ENCODE measurements around the gene FBXW11. TPM values are rescaled to one million over a fixed set of nuclear protein-coding genes. Genes with fewer than 3 reads are reported as not detected.

The FBXW11 gene
- total and polyA plus RNA-seq, 10 of the 15 experiments (the other 5 are each of a cell fraction or from before 2014, with no cell fraction given), result 4.3 to 61.5 (median 40.0) TPM

- ChIA-PET RAD21 (ENCODE audit: unreplicated experiment) (interaction anchor here (2.0 to 6.7 kb wide), 2 partner anchors 46 to 48 kb away, joined by 6 to 49 read pairs; partner anchors contain the start of gene FBXW11), POLR2A (interaction anchor here (1.3 kb wide), 1 partner anchor 38 kb away, joined by 3 read pairs; no protein-coding TSS in a partner anchor), SMC1A (ENCODE audit: uncharacterized antibody, unreplicated experiment) (interaction anchor here (1.4 to 3.5 kb wide), 7 partner anchors 13 to 83 kb away, joined by 4 to 18 read pairs (median 7); no protein-coding TSS in a partner anchor), CTCF (interaction anchor here (1.0 to 6.9 kb wide), 7 partner anchors 10 to 47 kb away, joined by 3 to 54 read pairs (median 4); no protein-coding TSS in a partner anchor)
- Histone ChIP-seq H3K4me1 (ENCODE audit: control insufficient read depth, insufficient read depth, low read length) (peaks cover 44% of the 10 kb centered on the region), H4K20me1 (ENCODE audit: control insufficient read depth, insufficient read depth) (no peaks in the 10 kb centered on the region), H3K27ac (ENCODE audit: control insufficient read depth, insufficient read depth) (peak overlapping the region; percentile 48), H3K79me2 (ENCODE audit: control insufficient read depth, insufficient read depth, low read length) (peaks cover 91% of the 10 kb centered on the region), H3K9ac (ENCODE audit: control insufficient read depth, insufficient read depth, low read length) (no peak overlapping the region), H3K4me2 (ENCODE audit: control insufficient read depth, insufficient read depth) (peak overlapping the region; percentile 57), H3K4me3 (peak overlapping the region; percentile 32; the same call in 1 of the 2 replicates), H3K36me3 (ENCODE audit: control insufficient read depth in 2 of 2, insufficient read depth in 2 of 2, low read length in 1 of 2) (no peaks in the 10 kb centered on the region; a peak in 1 of 4 replicates), H2AFZ (ENCODE audit: control insufficient read depth, low read depth, low read length) (no peak overlapping the region), H3K9me3 (replicated peaks; ENCODE audit: control insufficient read depth, insufficient read depth, low read length) (no peaks in the 10 kb centered on the region; the same call in 2 of the 3 replicates), H3K27me3 (replicated peaks in 1 of 2; ENCODE audit: control insufficient read depth in 2 of 2, insufficient read depth in 2 of 2, low read length in 1 of 2) (no peaks in the 10 kb centered on the region)
- ATAC-seq, result peak; percentile 70
- FAIRE-seq, result no peak
- in situ Hi-C loops (cut with MboI), result no loop called here
- no TSS peak for BruUV-seq (replicated peaks)
- intact Hi-C loops (cut with micrococcal nuclease; ENCODE audit: unreplicated experiment), result loop anchor here (5.0 kb wide), 1 partner anchor 40 kb away; no protein-coding TSS in a partner anchor
- WGBS (ENCODE audit: insufficient coverage, insufficient replicate concordance, low lambda C conversion rate, missing lambda C conversion rate), result 51% methylated on average over 9 of the region's 9 CpGs
- peak; percentile 69 for DNase-seq (ENCODE audit: low read depth, low spot score)
- TF ChIP-seq MLLT1 (IDR thresholded peaks at IDR 0.05), result peak; percentile 50; the same call in 1 of the 2 replicates
- TF ChIP-seq PRDM15 (CRISPR knock-in tag; IDR thresholded peaks at IDR 0.05), result no peak
- peak; percentile 6; the same call in 1 of the 2 replicates for TF ChIP-seq BACH1 (IDR thresholded peaks at IDR 0.05; ENCODE audit: borderline replicate concordance)
- peak; percentile 53; the same call in 1 of the 2 replicates for TF ChIP-seq RELB (IDR thresholded peaks at IDR 0.05; ENCODE audit: low read depth)
- TF ChIP-seq CREB1 (IDR thresholded peaks at IDR 0.05; ENCODE audit: low read depth), result no peak
- peak; percentile 78 for TF ChIP-seq RUNX3 (IDR thresholded peaks at IDR 0.05; ENCODE audit: low read length)
- peak; percentile 16 to 36; a peak in 1 of 4 replicates for TF ChIP-seq BHLHE40 (IDR thresholded peaks at IDR 0.05; ENCODE audit: borderline replicate concordance in 1 of 2, low read depth in 2 of 2, low read length in 1 of 2)
- peak; percentile 85 for TF ChIP-seq SKIL (IDR thresholded peaks at IDR 0.05; ENCODE audit: low read depth, poor library complexity, severe bottlenecking)
- TF ChIP-seq MTA2 (IDR thresholded peaks at IDR 0.05; ENCODE audit: low read depth), result peak; percentile 89
- no peak for TF ChIP-seq YY1 (IDR thresholded peaks at IDR 0.05; ENCODE audit: low read depth, low read length)
- TF ChIP-seq IRF5 (IDR thresholded peaks at IDR 0.05; ENCODE audit: borderline replicate concordance), result no peak
These were observed 48.7 kb downstream of the FBXW11 start for GRCh38 chr5:171957591-171958251.
